ENCODE results near the gene ELF1. TPM values are rescaled to one million over a fixed set of nuclear protein-coding genes. Genes with fewer than 3 reads are reported as not detected.
A peak's percentile ranks its signal among the peaks of the same experiment; 100 is the strongest.

Gene ELF1
- total RNA-seq, 1 experiment from 2014 or later: 18.7 TPM

DNA sequence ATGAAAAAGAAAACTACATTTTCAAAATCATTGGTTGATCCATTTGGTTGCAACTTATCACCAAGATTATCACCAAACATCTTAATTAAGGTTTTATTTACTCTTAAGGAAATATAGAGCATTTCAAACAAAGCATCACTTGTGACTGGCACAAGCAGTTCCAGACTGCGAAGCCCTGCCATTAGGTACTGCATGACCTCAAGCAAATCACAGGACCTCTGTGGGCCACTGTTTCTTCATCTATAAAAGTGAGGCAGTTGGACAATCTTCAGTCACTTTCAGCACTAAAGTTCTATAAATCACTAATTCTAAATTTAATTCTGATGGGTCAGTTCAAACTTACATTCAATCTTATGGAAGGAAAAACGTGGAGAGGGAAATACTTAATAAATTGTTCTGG, 2.0 kb downstream of the ELF1 start:
- DNase-seq (ENCODE audit: low spot score) (no peak), ATAC-seq (no peak)
- H3K4me1 Mint-ChIP-seq: peaks cover 59% of the 10 kb centered on the region
- H3K4me3 Mint-ChIP-seq: no peak overlapping the region
- CTCF ChIA-PET: no interaction called here
- H3K36me3 Mint-ChIP-seq: no peaks in the 10 kb centered on the region
- no peaks in the 10 kb centered on the region for H3K9me3 Mint-ChIP-seq
- H3K27ac Mint-ChIP-seq: no peak overlapping the region; the same call in 1 of the 2 replicates
- no peaks in the 10 kb centered on the region for H3K27me3 Mint-ChIP-seq (ENCODE audit: low read depth)
- TF ChIP-seq, protein P1, sequence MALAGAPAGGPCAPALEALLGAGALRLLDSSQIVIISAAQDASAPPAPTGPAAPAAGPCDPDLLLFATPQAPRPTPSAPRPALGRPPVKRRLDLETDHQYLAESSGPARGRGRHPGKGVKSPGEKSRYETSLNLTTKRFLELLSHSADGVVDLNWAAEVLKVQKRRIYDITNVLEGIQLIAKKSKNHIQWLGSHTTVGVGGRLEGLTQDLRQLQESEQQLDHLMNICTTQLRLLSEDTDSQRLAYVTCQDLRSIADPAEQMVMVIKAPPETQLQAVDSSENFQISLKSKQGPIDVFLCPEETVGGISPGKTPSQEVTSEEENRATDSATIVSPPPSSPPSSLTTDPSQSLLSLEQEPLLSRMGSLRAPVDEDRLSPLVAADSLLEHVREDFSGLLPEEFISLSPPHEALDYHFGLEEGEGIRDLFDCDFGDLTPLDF (CRISPR knock-in tag; IDR thresholded peaks at IDR 0.05): no peak
- TF ChIP-seq NFATC4 (CRISPR knock-in tag; IDR thresholded peaks at IDR 0.05) (no peak), JUN (CRISPR knock-in tag; IDR thresholded peaks at IDR 0.05) (no peak), TEAD4 (CRISPR knock-in tag; IDR thresholded peaks at IDR 0.05) (no peak), GTF2I (CRISPR knock-in tag; conservative IDR thresholded peaks at IDR 0.05) (no peak), FOXP1 (CRISPR knock-in tag; IDR thresholded peaks at IDR 0.05; ENCODE audit: borderline replicate concordance) (no peak), NR1H2 (CRISPR knock-in tag; IDR thresholded peaks at IDR 0.05) (no peak), TP53 (CRISPR knock-in tag; IDR thresholded peaks at IDR 0.05) (no peak), ZBTB21 (CRISPR knock-in tag; IDR thresholded peaks at IDR 0.05; ENCODE audit: borderline replicate concordance) (no peak), NFE2L1 (CRISPR knock-in tag; IDR thresholded peaks at IDR 0.05) (no peak)
- TF ChIP-seq, protein P2, sequence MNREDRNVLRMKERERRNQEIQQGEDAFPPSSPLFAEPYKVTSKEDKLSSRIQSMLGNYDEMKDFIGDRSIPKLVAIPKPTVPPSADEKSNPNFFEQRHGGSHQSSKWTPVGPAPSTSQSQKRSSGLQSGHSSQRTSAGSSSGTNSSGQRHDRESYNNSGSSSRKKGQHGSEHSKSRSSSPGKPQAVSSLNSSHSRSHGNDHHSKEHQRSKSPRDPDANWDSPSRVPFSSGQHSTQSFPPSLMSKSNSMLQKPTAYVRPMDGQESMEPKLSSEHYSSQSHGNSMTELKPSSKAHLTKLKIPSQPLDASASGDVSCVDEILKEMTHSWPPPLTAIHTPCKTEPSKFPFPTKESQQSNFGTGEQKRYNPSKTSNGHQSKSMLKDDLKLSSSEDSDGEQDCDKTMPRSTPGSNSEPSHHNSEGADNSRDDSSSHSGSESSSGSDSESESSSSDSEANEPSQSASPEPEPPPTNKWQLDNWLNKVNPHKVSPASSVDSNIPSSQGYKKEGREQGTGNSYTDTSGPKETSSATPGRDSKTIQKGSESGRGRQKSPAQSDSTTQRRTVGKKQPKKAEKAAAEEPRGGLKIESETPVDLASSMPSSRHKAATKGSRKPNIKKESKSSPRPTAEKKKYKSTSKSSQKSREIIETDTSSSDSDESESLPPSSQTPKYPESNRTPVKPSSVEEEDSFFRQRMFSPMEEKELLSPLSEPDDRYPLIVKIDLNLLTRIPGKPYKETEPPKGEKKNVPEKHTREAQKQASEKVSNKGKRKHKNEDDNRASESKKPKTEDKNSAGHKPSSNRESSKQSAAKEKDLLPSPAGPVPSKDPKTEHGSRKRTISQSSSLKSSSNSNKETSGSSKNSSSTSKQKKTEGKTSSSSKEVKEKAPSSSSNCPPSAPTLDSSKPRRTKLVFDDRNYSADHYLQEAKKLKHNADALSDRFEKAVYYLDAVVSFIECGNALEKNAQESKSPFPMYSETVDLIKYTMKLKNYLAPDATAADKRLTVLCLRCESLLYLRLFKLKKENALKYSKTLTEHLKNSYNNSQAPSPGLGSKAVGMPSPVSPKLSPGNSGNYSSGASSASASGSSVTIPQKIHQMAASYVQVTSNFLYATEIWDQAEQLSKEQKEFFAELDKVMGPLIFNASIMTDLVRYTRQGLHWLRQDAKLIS (CRISPR knock-in tag; IDR thresholded peaks at IDR 0.05; ENCODE audit: borderline replicate concordance): no peak
- TF ChIP-seq, protein P3, sequence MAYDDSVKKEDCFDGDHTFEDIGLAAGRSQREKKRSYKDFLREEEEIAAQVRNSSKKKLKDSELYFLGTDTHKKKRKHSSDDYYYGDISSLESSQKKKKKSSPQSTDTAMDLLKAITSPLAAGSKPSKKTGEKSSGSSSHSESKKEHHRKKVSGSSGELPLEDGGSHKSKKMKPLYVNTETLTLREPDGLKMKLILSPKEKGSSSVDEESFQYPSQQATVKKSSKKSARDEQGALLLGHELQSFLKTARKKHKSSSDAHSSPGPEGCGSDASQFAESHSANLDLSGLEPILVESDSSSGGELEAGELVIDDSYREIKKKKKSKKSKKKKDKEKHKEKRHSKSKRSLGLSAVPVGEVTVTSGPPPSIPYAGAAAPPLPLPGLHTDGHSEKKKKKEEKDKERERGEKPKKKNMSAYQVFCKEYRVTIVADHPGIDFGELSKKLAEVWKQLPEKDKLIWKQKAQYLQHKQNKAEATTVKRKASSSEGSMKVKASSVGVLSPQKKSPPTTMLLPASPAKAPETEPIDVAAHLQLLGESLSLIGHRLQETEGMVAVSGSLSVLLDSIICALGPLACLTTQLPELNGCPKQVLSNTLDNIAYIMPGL (CRISPR knock-in tag; IDR thresholded peaks at IDR 0.05): no peak
- POLR2A ChIA-PET: no interaction called here

DNA sequence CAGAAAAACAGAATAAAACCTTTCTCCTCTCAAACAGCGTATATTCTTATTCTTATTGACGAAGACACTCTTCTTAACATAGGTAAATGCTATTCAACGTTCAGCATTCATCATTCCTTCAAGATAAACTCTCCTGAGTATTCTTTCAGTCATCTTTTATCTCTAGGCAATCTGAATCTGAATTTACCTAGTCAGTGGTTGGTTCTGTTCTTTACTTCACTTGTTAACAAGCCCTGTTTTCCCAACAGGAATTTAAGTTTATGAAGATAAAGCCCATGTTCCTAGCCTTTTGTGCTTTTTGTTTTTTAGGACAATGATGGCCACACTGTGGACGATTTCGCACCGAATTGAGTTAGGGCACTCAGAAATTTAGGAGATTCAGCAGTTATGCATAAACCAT, 3.2 kb downstream of the ELF1 start:
- Mint-ChIP-seq H3K4me1 (peaks cover 50% of the 10 kb centered on the region), H3K27me3 (ENCODE audit: low read depth) (no peaks in the 10 kb centered on the region), H3K9me3 (no peaks in the 10 kb centered on the region), H3K4me3 (no peak overlapping the region), H3K27ac (peak overlapping the region; percentile 75), H3K36me3 (no peaks in the 10 kb centered on the region)
- ChIA-PET CTCF (no interaction called here), POLR2A (no interaction called here)
- ATAC-seq (no peak), DNase-seq (ENCODE audit: low spot score) (no peak)
- TF ChIP-seq TEAD1 (CRISPR knock-in tag; IDR thresholded peaks at IDR 0.05): no peak
- TF ChIP-seq ZNF416 (CRISPR knock-in tag; IDR thresholded peaks at IDR 0.05): no peak

DNA sequence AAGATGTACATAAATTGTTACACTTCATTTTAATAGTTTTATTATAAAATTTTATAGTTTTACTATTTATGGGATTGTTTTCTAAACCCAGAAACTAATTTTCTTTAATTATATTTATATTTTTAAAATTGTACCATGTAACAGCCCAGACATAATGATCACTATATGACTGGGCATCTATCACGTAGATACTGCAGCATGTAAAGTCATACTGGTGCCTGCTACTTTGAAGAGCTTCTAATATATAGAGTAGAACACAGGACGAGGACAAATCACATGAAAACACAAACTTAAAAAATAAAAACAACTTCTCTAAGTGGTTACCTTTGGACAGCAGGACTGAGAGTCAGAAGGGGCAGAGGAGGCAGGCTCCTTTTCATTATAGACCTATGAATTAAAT, 5.3 kb downstream of the ELF1 start:
- H3K27ac Mint-ChIP-seq: no peak overlapping the region
- ChIA-PET POLR2A (no interaction called here), CTCF (interaction anchor here (1.1 to 1.2 kb wide), 2 partner anchors 16 to 41 kb away, joined by 4 to 5 read pairs; no protein-coding TSS in a partner anchor)
- H3K4me1 Mint-ChIP-seq: peaks cover 41% of the 10 kb centered on the region
- no peak for ATAC-seq
- no peaks in the 10 kb centered on the region for H3K27me3 Mint-ChIP-seq (ENCODE audit: low read depth)
- H3K36me3 Mint-ChIP-seq: no peaks in the 10 kb centered on the region
- H3K4me3 Mint-ChIP-seq: no peak overlapping the region
- H3K9me3 Mint-ChIP-seq: no peaks in the 10 kb centered on the region
- no peak for DNase-seq (ENCODE audit: low spot score)
- TF ChIP-seq FOXK1 (CRISPR knock-in tag; IDR thresholded peaks at IDR 0.05): no peak
- TF ChIP-seq, protein P4, sequence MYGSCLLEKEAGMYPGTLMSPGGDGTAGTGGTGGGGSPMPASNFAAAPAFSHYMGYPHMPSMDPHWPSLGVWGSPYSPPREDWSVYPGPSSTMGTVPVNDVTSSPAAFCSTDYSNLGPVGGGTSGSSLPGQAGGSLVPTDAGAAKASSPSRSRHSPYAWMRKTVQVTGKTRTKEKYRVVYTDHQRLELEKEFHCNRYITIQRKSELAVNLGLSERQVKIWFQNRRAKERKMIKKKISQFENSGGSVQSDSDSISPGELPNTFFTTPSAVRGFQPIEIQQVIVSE (CRISPR knock-in tag; IDR thresholded peaks at IDR 0.05; ENCODE audit: borderline replicate concordance): no peak
- TF ChIP-seq, protein P5, sequence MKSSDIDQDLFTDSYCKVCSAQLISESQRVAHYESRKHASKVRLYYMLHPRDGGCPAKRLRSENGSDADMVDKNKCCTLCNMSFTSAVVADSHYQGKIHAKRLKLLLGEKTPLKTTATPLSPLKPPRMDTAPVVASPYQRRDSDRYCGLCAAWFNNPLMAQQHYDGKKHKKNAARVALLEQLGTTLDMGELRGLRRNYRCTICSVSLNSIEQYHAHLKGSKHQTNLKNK (CRISPR knock-in tag; IDR thresholded peaks at IDR 0.05): no peak
- TF ChIP-seq, protein P6, sequence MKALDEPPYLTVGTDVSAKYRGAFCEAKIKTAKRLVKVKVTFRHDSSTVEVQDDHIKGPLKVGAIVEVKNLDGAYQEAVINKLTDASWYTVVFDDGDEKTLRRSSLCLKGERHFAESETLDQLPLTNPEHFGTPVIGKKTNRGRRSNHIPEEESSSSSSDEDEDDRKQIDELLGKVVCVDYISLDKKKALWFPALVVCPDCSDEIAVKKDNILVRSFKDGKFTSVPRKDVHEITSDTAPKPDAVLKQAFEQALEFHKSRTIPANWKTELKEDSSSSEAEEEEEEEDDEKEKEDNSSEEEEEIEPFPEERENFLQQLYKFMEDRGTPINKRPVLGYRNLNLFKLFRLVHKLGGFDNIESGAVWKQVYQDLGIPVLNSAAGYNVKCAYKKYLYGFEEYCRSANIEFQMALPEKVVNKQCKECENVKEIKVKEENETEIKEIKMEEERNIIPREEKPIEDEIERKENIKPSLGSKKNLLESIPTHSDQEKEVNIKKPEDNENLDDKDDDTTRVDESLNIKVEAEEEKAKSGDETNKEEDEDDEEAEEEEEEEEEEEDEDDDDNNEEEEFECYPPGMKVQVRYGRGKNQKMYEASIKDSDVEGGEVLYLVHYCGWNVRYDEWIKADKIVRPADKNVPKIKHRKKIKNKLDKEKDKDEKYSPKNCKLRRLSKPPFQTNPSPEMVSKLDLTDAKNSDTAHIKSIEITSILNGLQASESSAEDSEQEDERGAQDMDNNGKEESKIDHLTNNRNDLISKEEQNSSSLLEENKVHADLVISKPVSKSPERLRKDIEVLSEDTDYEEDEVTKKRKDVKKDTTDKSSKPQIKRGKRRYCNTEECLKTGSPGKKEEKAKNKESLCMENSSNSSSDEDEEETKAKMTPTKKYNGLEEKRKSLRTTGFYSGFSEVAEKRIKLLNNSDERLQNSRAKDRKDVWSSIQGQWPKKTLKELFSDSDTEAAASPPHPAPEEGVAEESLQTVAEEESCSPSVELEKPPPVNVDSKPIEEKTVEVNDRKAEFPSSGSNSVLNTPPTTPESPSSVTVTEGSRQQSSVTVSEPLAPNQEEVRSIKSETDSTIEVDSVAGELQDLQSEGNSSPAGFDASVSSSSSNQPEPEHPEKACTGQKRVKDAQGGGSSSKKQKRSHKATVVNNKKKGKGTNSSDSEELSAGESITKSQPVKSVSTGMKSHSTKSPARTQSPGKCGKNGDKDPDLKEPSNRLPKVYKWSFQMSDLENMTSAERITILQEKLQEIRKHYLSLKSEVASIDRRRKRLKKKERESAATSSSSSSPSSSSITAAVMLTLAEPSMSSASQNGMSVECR (CRISPR knock-in tag; IDR thresholded peaks at IDR 0.05; ENCODE audit: borderline replicate concordance): no peak
- no peak for TF ChIP-seq TEAD4 (CRISPR knock-in tag; IDR thresholded peaks at IDR 0.05)
- no peak for TF ChIP-seq OVOL2 (CRISPR knock-in tag; IDR thresholded peaks at IDR 0.05; ENCODE audit: borderline replicate concordance)
- TF ChIP-seq, protein P7, sequence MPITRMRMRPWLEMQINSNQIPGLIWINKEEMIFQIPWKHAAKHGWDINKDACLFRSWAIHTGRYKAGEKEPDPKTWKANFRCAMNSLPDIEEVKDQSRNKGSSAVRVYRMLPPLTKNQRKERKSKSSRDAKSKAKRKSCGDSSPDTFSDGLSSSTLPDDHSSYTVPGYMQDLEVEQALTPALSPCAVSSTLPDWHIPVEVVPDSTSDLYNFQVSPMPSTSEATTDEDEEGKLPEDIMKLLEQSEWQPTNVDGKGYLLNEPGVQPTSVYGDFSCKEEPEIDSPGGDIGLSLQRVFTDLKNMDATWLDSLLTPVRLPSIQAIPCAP (CRISPR knock-in tag; IDR thresholded peaks at IDR 0.05): no peak
- TF ChIP-seq CREM (CRISPR knock-in tag; IDR thresholded peaks at IDR 0.05): no peak

Data from WTC11 (cell line).